HEK293 (cell line): ENCODE data around the gene KCNK1.

Experiments
- CTCF ChIA-PET: fragments of 350-600 bp; formaldehyde crosslinking; extraction: SDS; loops from one replicate; lab custom pipeline; 2021; ENCODE audit warnings: antibody characterized with exemption; lab: Yijun Ruan, JAX
- POLR2A ChIA-PET: fragments of 300-600 bp; formaldehyde crosslinking; extraction: SDS; loops from one replicate; lab custom pipeline; 2020; ENCODE audit warnings: antibody characterized with exemption, inconsistent platforms; lab: Yijun Ruan, JAX
- H3K27ac ChIP-seq: fragments of 200-500 bp; sonication (Bioruptor generic); 2 replicates; pipeline ENCODE4 v1.5.1; 2014; ENCODE audit warnings: low read depth, low read length, control low read depth, inconsistent platforms; ENCODE audit errors: extremely low read depth
- H3K36me3 ChIP-seq, 2 experiments: fragments of 200-500 bp in 1 of 2; sonication (Bioruptor generic) in 1 of 2; 1 replicate in 1 of 2; 2 replicates in 1 of 2; pipeline ENCODE4 v1.5.1; 2014 to 2017; ENCODE audit warnings: inconsistent platforms in 2 of 2, low read length in 2 of 2; ENCODE audit not compliant: control insufficient read depth in 2 of 2, insufficient read depth in 1 of 2
- H3K4me1 ChIP-seq: fragments of 200-500 bp; sonication (Bioruptor generic); 2 replicates; pipeline ENCODE4 v1.5.1; 2014; ENCODE audit warnings: mild to moderate bottlenecking, low read length, inconsistent platforms; ENCODE audit not compliant: control insufficient read depth, insufficient read depth
- H3K4me3 ChIP-seq: 2 replicates; pipeline ENCODE4 v1.5.1; 2011; ENCODE audit warnings: low read depth, mild to moderate bottlenecking, control low read depth, low read length, moderate library complexity
- H3K9me3 ChIP-seq: fragments of 200-500 bp; sonication (Bioruptor generic); 2 replicates; pipeline ENCODE4 v1.5.1; 2014; ENCODE audit warnings: low read depth, low read length, inconsistent platforms; ENCODE audit not compliant: control insufficient read depth, insufficient read depth
- BCL6B ChIP-seq: fragments of 450-650 bp; formaldehyde crosslinking; IDR thresholded peaks from 2 replicates; pipeline ENCODE4 v1.5.1; 2017; ENCODE audit warnings: missing biosample characterization, missing genetic modification characterization
- CTCF ChIP-seq: fragments of 450-650 bp; formaldehyde crosslinking; IDR thresholded peaks from 2 replicates; pipeline ENCODE4 v1.5.1; 2016; ENCODE audit warnings: missing biosample characterization, missing genetic modification characterization
- MZF1 ChIP-seq: fragments of 450-650 bp; formaldehyde crosslinking; IDR thresholded peaks from 2 replicates; pipeline ENCODE4 v1.5.1; 2017; ENCODE audit warnings: missing biosample characterization, missing genetic modification characterization, borderline replicate concordance
- OSR2 ChIP-seq: fragments of 450-650 bp; formaldehyde crosslinking; IDR thresholded peaks from 2 replicates; pipeline ENCODE4 v1.5.1; 2016; ENCODE audit warnings: missing biosample characterization, missing genetic modification characterization
- OVOL3 ChIP-seq: fragments of 450-650 bp; formaldehyde crosslinking; IDR thresholded peaks from 2 replicates; pipeline ENCODE4 v1.5.1; 2016; ENCODE audit warnings: missing biosample characterization, missing genetic modification characterization
- REPIN1 ChIP-seq: fragments of 450-650 bp; formaldehyde crosslinking; IDR thresholded peaks from 2 replicates; pipeline ENCODE4 v1.5.1; 2017; ENCODE audit warnings: missing biosample characterization, missing genetic modification characterization, low read depth
- SETDB1 ChIP-seq: IDR thresholded peaks from one replicate; pipeline ENCODE4 v1.6.1; 2017; ENCODE audit warnings: mild to moderate bottlenecking, low read length, moderate library complexity, mixed read lengths; ENCODE audit not compliant: insufficient read length
- ZBTB7A ChIP-seq: fragments of 450-650 bp; formaldehyde crosslinking; IDR thresholded peaks from 2 replicates; pipeline ENCODE4 v1.5.1; 2016; ENCODE audit warnings: low read depth, missing biosample characterization, missing genetic modification characterization
- ZNF133 ChIP-seq: fragments of 450-650 bp; formaldehyde crosslinking; IDR thresholded peaks from 2 replicates; pipeline ENCODE4 v1.5.1; 2016; ENCODE audit warnings: missing biosample characterization, missing genetic modification characterization
- ZNF366 ChIP-seq: fragments of 450-650 bp; formaldehyde crosslinking; conservative IDR thresholded peaks from 2 replicates; pipeline ENCODE4 v1.5.1; 2016; ENCODE audit warnings: missing biosample characterization, missing genetic modification characterization
- ZNF391 ChIP-seq: fragments of 450-650 bp; formaldehyde crosslinking; IDR thresholded peaks from 2 replicates; pipeline ENCODE4 v1.5.1; 2016; ENCODE audit warnings: low read depth, missing biosample characterization, missing genetic modification characterization, borderline replicate concordance
- ZNF404 ChIP-seq: fragments of 450-650 bp; formaldehyde crosslinking; IDR thresholded peaks from 2 replicates; pipeline ENCODE4 v1.5.1; 2017; ENCODE audit warnings: missing biosample characterization, missing genetic modification characterization
- ZNF48 ChIP-seq: fragments of 450-650 bp; formaldehyde crosslinking; IDR thresholded peaks from 2 replicates; pipeline ENCODE4 v1.5.1; 2016; ENCODE audit warnings: missing biosample characterization, missing genetic modification characterization
- ZNF513 ChIP-seq: fragments of 450-650 bp; IDR thresholded peaks from 2 replicates; pipeline ENCODE4 v1.5.1; 2018; ENCODE audit warnings: missing biosample characterization, missing genetic modification characterization
- ZNF548 ChIP-seq: fragments of 450-650 bp; formaldehyde crosslinking; IDR thresholded peaks from 2 replicates; pipeline ENCODE4 v1.5.1; 2016; ENCODE audit warnings: missing biosample characterization, missing genetic modification characterization
- ZNF670 ChIP-seq: fragments of 450-650 bp; formaldehyde crosslinking; IDR thresholded peaks from 2 replicates; pipeline ENCODE4 v1.5.1; 2016; ENCODE audit warnings: missing biosample characterization, missing genetic modification characterization, low read depth
- TF ChIP-seq, protein P1 (sequence below): fragments of 450-650 bp; IDR thresholded peaks from 2 replicates; pipeline ENCODE4 v1.5.1; 2018; ENCODE audit warnings: missing biosample characterization, mild to moderate bottlenecking, missing genetic modification characterization
- TF ChIP-seq, protein P2 (sequence below): fragments of 450-650 bp; formaldehyde crosslinking; IDR thresholded peaks from 2 replicates; pipeline ENCODE4 v1.5.1; 2016; ENCODE audit warnings: missing biosample characterization, missing genetic modification characterization
- TF ChIP-seq, protein P3 (sequence below): fragments of 450-650 bp; formaldehyde crosslinking; IDR thresholded peaks from 2 replicates; pipeline ENCODE4 v1.5.1; 2017; ENCODE audit warnings: missing biosample characterization, missing genetic modification characterization
- TF ChIP-seq, protein P4 (sequence below): fragments of 450-650 bp; formaldehyde crosslinking; IDR thresholded peaks from 2 replicates; pipeline ENCODE4 v1.5.1; 2017; ENCODE audit warnings: missing biosample characterization, missing genetic modification characterization

The KCNK1 gene

GRCh38 chr1:233565313-233565712, 48.6 kb upstream of the KCNK1 start:
- no peaks in the 10 kb centered on the region for H3K36me3 ChIP-seq
- no peak for TF ChIP-seq OSR2 (tag by site-specific recombination)
- TF ChIP-seq SETDB1: peak; percentile 44
- no peak for TF ChIP-seq REPIN1 (tag by site-specific recombination)
- TF ChIP-seq, protein P1, sequence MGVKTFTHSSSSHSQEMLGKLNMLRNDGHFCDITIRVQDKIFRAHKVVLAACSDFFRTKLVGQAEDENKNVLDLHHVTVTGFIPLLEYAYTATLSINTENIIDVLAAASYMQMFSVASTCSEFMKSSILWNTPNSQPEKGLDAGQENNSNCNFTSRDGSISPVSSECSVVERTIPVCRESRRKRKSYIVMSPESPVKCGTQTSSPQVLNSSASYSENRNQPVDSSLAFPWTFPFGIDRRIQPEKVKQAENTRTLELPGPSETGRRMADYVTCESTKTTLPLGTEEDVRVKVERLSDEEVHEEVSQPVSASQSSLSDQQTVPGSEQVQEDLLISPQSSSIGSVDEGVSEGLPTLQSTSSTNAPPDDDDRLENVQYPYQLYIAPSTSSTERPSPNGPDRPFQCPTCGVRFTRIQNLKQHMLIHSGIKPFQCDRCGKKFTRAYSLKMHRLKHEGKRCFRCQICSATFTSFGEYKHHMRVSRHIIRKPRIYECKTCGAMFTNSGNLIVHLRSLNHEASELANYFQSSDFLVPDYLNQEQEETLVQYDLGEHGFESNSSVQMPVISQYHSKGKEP (tag by site-specific recombination): no peak
- no peak for TF ChIP-seq CTCF
- TF ChIP-seq ZNF366 (tag by site-specific recombination): no peak
- TF ChIP-seq, all 188 proteins: peak for 1
- POLR2A ChIA-PET: no interaction called here
- Histone ChIP-seq H3K9me3 (no peaks in the 10 kb centered on the region), H3K4me3 (no peak overlapping the region), H3K27ac (no peak overlapping the region), H3K4me1 (no peaks in the 10 kb centered on the region)
- CTCF ChIA-PET: no interaction called here

GRCh38 chr1:233566886-233567285, 47.0 kb upstream of the KCNK1 start:
- POLR2A ChIA-PET: no interaction called here
- H3K4me1 ChIP-seq: no peaks in the 10 kb centered on the region
- TF ChIP-seq ZNF404 (tag by site-specific recombination) (no peak), ZNF391 (tag by site-specific recombination) (no peak), ZNF548 (tag by site-specific recombination) (no peak), ZNF670 (tag by site-specific recombination) (no peak), ZBTB7A (no peak), BCL6B (tag by site-specific recombination) (no peak), ZNF133 (tag by site-specific recombination) (no peak), ZNF513 (tag by site-specific recombination) (no peak), MZF1 (tag by site-specific recombination) (no peak), ZNF48 (no peak), OVOL3 (tag by site-specific recombination) (no peak)
- TF ChIP-seq, protein P2, sequence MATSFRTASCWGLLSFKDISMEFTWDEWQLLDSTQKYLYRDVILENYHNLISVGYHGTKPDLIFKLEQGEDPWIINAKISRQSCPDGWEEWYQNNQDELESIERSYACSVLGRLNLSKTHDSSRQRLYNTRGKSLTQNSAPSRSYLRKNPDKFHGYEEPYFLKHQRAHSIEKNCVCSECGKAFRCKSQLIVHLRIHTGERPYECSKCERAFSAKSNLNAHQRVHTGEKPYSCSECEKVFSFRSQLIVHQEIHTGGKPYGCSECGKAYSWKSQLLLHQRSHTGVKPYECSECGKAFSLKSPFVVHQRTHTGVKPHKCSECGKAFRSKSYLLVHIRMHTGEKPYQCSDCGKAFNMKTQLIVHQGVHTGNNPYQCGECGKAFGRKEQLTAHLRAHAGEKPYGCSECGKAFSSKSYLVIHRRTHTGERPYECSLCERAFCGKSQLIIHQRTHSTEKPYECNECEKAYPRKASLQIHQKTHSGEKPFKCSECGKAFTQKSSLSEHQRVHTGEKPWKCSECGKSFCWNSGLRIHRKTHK (tag by site-specific recombination): no peak
- TF ChIP-seq, protein P3, sequence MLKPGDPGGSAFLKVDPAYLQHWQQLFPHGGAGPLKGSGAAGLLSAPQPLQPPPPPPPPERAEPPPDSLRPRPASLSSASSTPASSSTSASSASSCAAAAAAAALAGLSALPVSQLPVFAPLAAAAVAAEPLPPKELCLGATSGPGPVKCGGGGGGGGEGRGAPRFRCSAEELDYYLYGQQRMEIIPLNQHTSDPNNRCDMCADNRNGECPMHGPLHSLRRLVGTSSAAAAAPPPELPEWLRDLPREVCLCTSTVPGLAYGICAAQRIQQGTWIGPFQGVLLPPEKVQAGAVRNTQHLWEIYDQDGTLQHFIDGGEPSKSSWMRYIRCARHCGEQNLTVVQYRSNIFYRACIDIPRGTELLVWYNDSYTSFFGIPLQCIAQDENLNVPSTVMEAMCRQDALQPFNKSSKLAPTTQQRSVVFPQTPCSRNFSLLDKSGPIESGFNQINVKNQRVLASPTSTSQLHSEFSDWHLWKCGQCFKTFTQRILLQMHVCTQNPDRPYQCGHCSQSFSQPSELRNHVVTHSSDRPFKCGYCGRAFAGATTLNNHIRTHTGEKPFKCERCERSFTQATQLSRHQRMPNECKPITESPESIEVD (tag by site-specific recombination): no peak
- TF ChIP-seq, protein P4, sequence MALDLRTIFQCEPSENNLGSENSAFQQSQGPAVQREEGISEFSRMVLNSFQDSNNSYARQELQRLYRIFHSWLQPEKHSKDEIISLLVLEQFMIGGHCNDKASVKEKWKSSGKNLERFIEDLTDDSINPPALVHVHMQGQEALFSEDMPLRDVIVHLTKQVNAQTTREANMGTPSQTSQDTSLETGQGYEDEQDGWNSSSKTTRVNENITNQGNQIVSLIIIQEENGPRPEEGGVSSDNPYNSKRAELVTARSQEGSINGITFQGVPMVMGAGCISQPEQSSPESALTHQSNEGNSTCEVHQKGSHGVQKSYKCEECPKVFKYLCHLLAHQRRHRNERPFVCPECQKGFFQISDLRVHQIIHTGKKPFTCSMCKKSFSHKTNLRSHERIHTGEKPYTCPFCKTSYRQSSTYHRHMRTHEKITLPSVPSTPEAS (tag by site-specific recombination): no peak

More at GRCh38 chr1:233566886-233567285, 47.0 kb upstream of the KCNK1 start:
- Histone ChIP-seq H3K27ac (no peak overlapping the region), H3K9me3 (no peaks in the 10 kb centered on the region), H3K36me3 (no peaks in the 10 kb centered on the region), H3K4me3 (no peak overlapping the region)
- CTCF ChIA-PET: no interaction called here
